SK-N-MC (cell line): Measurements from ENCODE around the gene WRNIP1.

Experiments
- EZH2 ChIP-seq: fragments of 200-600 bp; sonication (generic); IDR thresholded peaks from one replicate; pipeline ENCODE4 v1.6.1; 2017; ENCODE audit warnings: antibody characterized with exemption
- FOXP2 ChIP-seq: optimal IDR thresholded peaks from 2 replicates; pipeline ENCODE3; 2011; ENCODE audit warnings: mild to moderate bottlenecking, moderate library complexity; ENCODE audit not compliant: insufficient read depth; ENCODE audit errors: extremely low read length, control extremely low read depth
- POLR2AphosphoS5 ChIP-seq: IDR thresholded peaks from 2 replicates; pipeline ENCODE4 v1.6.1; 2012; ENCODE audit warnings: mild to moderate bottlenecking, low read depth, low read length, borderline replicate concordance

DNA sequence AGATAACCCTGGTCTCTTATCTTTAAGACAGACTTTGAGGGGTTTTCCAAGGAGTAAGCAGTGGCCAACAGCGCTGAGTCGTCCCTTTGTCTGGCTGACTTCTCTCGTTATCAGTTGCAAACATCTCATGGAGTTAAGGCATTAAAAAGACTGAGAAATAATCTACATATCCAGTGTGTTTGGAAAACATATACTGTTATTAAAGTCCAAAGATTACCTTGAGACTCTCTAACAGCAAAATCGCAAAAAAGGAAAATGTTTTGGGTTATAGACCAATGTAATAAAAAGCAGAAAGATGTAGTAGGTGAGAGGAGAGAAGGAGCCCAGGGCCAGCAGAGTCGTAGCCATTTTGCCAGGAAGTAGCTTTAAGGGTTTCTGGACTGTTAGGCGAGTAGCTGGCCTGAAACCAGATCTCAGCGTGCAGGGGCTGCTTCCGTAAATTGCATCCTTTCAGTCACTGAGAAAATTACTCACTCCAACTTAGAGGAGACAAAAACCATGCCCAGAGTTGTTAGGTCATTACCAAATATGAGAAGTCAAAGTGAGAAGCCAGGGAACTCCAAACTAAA, 39.1 kb upstream of the WRNIP1 start:
- TF ChIP-seq POLR2AphosphoS5 (no peak), EZH2 (no peak), FOXP2 (no peak)
